Stomach (tissue), 4 donors: ENCODE measurements around the gene SIK3.

Experiments used
- CTCF ChIP-seq, 7 experiments: fragments of 450-650 bp in 4 of 7; fragments of 200-600 bp in 3 of 7; sonication (generic) in 3 of 7; IDR thresholded peaks; one replicate each; pipeline ENCODE4 v1.5.1; 2016 to 2019; ENCODE audit warnings: antibody characterized with exemption in 7 of 7, control low read depth in 2 of 7, mild to moderate bottlenecking in 1 of 7
- EP300 ChIP-seq: sonication (generic); formaldehyde crosslinking; IDR thresholded peaks from one replicate; pipeline ENCODE4 v1.6.1; 2017; ENCODE audit warnings: antibody characterized with exemption
- POLR2AphosphoS5 ChIP-seq, 3 donors: sonication (generic); formaldehyde crosslinking; IDR thresholded peaks; one replicate each; pipeline ENCODE4 v1.6.1; 2016; ENCODE audit warnings: antibody characterized with exemption in 3 of 3

- TF ChIP-seq CTCF (IDR thresholded peaks at IDR 0.05) (no peak), POLR2AphosphoS5 (IDR thresholded peaks at IDR 0.05) (no peak), EP300 (no peak)
Measured at GRCh38 chr11:116870054-116870453, 228.2 kb downstream of the SIK3 start.
